Activated T-helper 17 cell treated with anti-CD3 and anti-CD28 coated beads, Interleukin-2, amount 50 U/mL, for 72 hours (primary cell): Measurements from ENCODE around the gene ARHGAP10. TPM values are rescaled to one million over a fixed set of nuclear protein-coding genes. Genes with fewer than 3 reads are reported as not detected.

Experiments used
- ATAC-seq: fragments of 150-1000 bp; cut with Tn5 transposase; replicated peaks from 2 replicates; pipeline ENCODE4 v1.10.0; 2021; ENCODE audit warnings: mild to moderate bottlenecking, moderate library complexity
- H3K27ac Mint-ChIP-seq: one replicate; pipeline ENCODE4 v1.8.0; 2022; ENCODE audit warnings: mixed read lengths
- H3K27me3 Mint-ChIP-seq: one replicate; pipeline ENCODE4 v1.8.0; 2022; ENCODE audit warnings: mixed read lengths
- H3K36me3 Mint-ChIP-seq: one replicate; pipeline ENCODE4 v1.8.0; 2022; ENCODE audit warnings: low read depth, mild to moderate bottlenecking, mixed read lengths
- H3K4me1 Mint-ChIP-seq: one replicate; pipeline ENCODE4 v1.8.0; 2022; ENCODE audit warnings: mixed read lengths
- H3K4me3 Mint-ChIP-seq: one replicate; pipeline ENCODE4 v1.8.0; 2022; ENCODE audit warnings: mild to moderate bottlenecking, mixed read lengths
- H3K9me3 Mint-ChIP-seq: one replicate; pipeline ENCODE4 v1.8.0; 2022; ENCODE audit warnings: mixed read lengths
- total RNA-seq, 2 donors: library from RNA; stranded (reverse); gene quantifications; one replicate each; pipeline ENCODE4 v1.2.3, GENCODE V29; 2022

The ARHGAP10 gene
- total RNA-seq, 2 donors from 2014 or later, result 11.1 to 14.7 TPM

DNA sequence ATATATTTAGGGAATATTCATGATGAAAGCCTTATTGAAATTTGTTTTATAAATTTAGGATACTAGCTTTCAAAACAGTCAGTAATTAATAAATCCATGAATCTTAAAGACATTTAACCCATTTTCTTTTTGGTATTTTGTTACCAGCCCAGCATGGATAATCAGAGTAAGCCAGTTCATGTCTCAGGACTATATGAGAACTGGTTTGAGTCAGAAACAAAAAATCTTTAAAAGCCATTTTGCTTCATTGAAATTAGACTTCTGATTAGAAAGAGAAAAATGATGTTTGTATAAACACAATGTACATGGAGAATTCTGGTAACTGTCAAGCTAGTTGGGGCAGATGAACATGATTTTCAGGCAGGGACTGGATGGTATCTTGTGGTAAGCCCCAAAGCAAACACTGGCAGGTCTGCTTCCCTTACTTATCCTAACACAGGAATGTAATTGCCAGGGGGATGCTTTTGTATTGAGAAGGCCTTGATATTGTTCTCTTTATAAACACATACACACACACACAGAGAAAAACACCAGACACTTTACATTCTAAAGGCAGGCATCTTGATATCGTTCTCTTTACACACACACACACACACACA, 9.4 kb downstream of the ARHGAP10 start:
- H3K36me3 Mint-ChIP-seq, result no peaks in the 10 kb centered on the region
- no peak overlapping the region for H3K27ac Mint-ChIP-seq
- H3K4me1 Mint-ChIP-seq, result peaks cover 6% of the 10 kb centered on the region
- H3K27me3 Mint-ChIP-seq, result no peaks in the 10 kb centered on the region
- no peak for ATAC-seq
- no peak overlapping the region for H3K4me3 Mint-ChIP-seq
- no peaks in the 10 kb centered on the region for H3K9me3 Mint-ChIP-seq

DNA sequence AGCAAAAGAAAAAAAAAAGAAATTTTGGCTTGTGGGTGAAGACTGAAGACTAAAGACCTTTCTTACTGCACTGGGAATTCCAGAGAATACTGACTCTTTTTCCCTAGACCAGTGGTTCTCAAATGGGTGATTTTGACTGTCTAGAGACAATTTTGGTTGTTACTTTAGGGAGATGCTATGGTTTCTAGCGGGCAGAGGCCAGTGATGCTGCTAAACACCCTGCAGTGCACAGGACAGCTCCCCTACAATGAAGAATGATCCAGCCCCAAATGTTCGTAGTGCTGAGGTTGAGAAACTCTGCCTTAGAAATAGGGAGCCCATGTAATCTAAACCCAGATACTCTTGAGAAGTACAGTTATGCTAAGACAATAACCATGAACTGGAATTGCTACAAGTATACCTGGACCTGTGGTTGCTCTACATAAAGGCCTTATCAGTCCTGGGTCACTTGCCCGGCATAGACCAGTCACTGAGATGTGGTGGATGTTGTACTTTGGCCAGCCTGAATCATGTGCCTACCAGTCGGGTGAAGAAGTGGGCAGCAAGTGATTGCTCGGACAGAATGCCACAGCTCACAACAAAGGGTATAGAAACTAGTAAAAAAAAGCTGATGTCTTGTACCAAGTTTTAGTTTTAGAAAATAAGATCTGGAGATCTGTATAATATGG, 16.0 kb downstream of the ARHGAP10 start:
- H3K4me3 Mint-ChIP-seq, result no peak overlapping the region
- H3K9me3 Mint-ChIP-seq, result no peaks in the 10 kb centered on the region
- no peaks in the 10 kb centered on the region for H3K36me3 Mint-ChIP-seq
- H3K4me1 Mint-ChIP-seq, result no peaks in the 10 kb centered on the region
- H3K27ac Mint-ChIP-seq, result no peak overlapping the region
- no peak for ATAC-seq
- no peaks in the 10 kb centered on the region for H3K27me3 Mint-ChIP-seq

DNA sequence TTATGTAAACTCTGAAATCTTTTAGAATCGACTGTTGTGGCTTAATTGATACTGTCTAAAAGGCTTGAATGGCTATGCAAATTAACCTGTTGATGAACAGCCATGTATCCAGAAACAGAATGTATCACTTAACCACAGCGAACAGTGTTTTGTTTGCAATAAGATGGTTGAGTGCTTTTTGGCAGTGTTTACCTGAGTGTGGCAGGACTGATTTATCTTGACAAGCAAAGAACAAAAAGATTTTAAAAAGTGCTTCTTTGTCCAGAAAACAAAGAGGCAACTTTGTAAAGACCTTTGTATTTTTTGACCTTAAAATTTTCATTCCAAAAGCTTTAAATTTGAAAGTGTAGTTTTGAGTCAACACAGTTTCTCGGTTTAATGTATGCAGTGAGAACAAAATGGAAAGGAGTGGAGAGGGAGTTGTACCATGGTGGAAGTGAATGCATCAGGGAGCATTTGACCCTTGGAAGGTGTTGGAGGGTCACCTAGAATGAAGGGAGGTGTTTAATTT, 18.0 kb downstream of the ARHGAP10 start:
- Mint-ChIP-seq H3K27ac (no peak overlapping the region), H3K4me3 (no peak overlapping the region), H3K9me3 (no peaks in the 10 kb centered on the region), H3K36me3 (no peaks in the 10 kb centered on the region), H3K27me3 (no peaks in the 10 kb centered on the region), H3K4me1 (no peaks in the 10 kb centered on the region)
- peak; percentile 29 for ATAC-seq

DNA sequence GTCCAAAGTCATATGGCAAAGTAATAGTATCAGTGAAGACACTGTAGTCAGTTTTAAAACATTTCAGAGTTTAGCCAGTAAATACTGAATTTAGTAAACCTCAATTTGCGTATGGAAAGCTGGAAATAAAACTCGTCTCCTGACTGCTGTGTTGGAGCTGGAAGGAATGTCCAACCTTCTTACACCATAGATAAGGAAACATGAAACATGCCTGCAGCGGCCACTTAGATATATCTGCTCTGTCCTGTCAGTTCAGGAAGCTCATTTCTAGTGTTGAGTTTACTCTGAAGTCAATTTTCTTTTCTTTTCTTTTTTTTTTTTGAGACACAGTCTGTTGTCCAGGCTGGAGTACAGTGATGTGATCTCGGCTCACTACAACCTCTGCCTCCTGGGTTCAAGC, 21.2 kb downstream of the ARHGAP10 start:
- Mint-ChIP-seq H3K27ac (no peak overlapping the region), H3K36me3 (no peaks in the 10 kb centered on the region), H3K27me3 (no peaks in the 10 kb centered on the region), H3K4me3 (no peak overlapping the region), H3K9me3 (no peaks in the 10 kb centered on the region), H3K4me1 (peaks cover 7% of the 10 kb centered on the region)
- no peak for ATAC-seq

DNA sequence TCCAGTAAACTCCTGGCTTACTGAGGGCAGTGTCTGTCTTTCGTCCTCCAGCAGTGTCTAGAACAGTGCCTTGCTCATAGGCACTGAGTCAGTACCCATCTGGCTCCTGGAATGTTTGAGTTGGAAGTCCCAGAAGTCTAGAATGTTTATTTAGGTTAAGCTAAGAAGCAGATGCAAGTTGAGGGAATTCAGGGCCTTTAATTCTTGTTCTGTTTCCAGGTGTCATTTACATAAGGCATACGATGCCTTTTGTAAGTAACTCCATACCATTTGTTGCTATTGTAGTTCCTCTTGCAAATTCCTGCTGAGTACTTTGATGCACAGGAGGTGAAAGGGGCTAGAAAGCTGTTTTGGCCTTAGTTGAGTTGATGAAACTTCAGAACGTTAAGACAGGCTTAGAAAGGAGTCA, 22.2 kb downstream of the ARHGAP10 start:
- no peak for ATAC-seq
- Mint-ChIP-seq H3K36me3 (no peaks in the 10 kb centered on the region), H3K9me3 (no peaks in the 10 kb centered on the region), H3K27me3 (no peaks in the 10 kb centered on the region), H3K4me3 (no peak overlapping the region), H3K4me1 (peaks cover 7% of the 10 kb centered on the region), H3K27ac (no peak overlapping the region)

DNA sequence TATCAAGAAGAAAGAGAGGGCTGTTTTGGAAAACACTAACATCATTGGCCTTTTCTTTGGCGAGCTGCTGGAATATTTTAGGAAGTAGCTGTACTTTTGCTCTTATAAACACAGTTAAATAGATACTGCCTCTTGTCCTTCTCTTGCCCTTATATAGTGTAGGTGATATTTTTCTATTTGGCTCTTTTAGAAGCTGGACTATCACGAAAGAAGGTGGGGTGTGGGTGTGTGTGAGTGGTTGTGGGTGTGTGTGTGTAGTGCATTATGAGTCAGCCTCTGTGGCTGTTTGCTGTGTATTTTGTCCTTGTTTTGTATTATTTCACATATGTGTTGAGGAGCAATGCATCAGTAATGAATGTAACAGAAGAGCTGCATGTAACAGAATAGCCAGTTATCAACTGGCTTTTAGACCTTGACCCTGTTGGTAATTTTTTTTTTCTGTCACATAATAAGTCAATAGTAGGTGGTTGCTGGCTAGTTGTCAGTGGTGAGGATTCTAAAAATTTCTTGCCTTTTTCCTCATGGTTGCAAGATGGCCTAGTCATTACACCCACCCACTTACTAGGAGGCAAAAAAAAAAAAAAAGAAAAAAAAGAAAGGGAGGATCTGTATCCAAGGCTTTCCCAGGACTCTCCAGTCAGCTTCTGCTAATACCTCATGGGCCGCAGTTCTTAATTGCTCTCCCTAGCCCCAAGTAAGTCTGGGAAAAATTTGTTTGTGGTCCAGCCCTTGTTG, 23.8 kb downstream of the ARHGAP10 start:
- Mint-ChIP-seq H3K4me1 (peaks cover 7% of the 10 kb centered on the region), H3K27ac (no peak overlapping the region), H3K9me3 (no peaks in the 10 kb centered on the region), H3K27me3 (no peaks in the 10 kb centered on the region), H3K4me3 (no peak overlapping the region), H3K36me3 (no peaks in the 10 kb centered on the region)
- peak; percentile 21 for ATAC-seq

DNA sequence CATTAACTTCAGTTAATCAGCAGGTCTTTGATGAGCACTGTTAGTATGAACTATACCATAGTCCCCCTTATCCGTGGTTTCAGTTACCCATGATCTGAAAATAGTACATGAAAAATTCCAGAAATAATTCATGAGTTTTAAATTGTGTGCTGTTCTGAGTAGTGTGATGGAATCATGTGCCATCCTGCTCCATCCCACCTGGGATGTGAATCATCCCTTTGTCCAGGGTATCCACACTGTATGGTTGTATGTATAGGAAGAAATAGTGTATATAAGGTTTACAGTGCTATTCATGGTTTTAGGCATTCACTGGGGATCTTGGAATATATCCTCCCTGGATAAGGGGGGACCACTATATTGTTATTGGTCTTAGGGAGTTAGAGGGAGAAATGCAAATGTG, 24.5 kb downstream of the ARHGAP10 start:
- H3K27ac Mint-ChIP-seq, result no peak overlapping the region
- H3K36me3 Mint-ChIP-seq, result no peaks in the 10 kb centered on the region
- no peak overlapping the region for H3K4me3 Mint-ChIP-seq
- no peak for ATAC-seq
- H3K27me3 Mint-ChIP-seq, result no peaks in the 10 kb centered on the region
- H3K4me1 Mint-ChIP-seq, result peaks cover 7% of the 10 kb centered on the region
- H3K9me3 Mint-ChIP-seq, result no peaks in the 10 kb centered on the region

DNA sequence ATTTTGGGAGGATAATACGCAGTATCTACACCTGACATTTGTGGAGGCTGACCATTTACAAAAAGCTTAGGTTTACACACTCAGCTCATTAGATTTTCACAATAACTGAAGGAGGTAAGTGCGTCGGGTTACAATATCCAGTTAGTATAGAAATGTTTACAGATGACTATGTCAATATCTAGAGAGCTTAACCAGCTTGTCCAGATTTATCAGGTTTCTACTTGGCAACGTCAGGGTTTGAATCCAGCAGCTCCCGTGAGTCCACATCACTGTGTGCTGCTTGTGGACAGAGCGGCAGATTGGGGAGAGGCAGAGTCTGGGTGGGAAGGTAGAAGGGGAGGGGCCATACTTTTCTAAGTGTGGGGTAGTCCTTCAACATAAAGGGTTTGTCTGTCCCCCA, 28.3 kb downstream of the ARHGAP10 start:
- no peaks in the 10 kb centered on the region for H3K9me3 Mint-ChIP-seq
- H3K4me1 Mint-ChIP-seq, result peaks cover 7% of the 10 kb centered on the region

DNA sequence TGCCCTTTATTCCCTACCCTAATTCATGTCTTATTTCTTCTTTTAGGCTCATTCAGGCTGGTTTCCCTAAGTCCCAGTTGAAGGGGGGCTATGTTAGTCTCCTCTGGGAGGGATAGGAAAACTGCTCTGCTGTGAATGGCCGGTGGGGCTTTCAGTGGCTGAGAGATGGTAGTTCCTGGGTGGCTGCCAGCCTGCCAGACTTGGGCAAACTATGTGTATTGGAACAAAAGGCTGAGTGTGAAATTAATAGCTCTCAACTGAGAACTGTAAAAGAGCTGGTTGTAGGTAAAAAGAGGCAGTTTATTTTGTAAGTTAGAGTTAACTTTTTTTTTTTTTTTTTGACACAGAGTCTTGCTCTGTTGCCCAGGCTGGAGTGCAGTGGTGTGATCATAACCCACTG, 28.8 kb downstream of the ARHGAP10 start:
- no peaks in the 10 kb centered on the region for H3K36me3 Mint-ChIP-seq
- ATAC-seq, result no peak
- H3K9me3 Mint-ChIP-seq, result no peaks in the 10 kb centered on the region
- peaks cover 2% of the 10 kb centered on the region for H3K4me1 Mint-ChIP-seq
- no peaks in the 10 kb centered on the region for H3K27me3 Mint-ChIP-seq
- H3K27ac Mint-ChIP-seq, result no peak overlapping the region
- no peak overlapping the region for H3K4me3 Mint-ChIP-seq

More for the DNA sequence above, 28.3 kb downstream of the ARHGAP10 start:
- Mint-ChIP-seq H3K36me3 (no peaks in the 10 kb centered on the region), H3K27ac (no peak overlapping the region), H3K27me3 (no peaks in the 10 kb centered on the region), H3K4me3 (no peak overlapping the region)
- no peak for ATAC-seq

DNA sequence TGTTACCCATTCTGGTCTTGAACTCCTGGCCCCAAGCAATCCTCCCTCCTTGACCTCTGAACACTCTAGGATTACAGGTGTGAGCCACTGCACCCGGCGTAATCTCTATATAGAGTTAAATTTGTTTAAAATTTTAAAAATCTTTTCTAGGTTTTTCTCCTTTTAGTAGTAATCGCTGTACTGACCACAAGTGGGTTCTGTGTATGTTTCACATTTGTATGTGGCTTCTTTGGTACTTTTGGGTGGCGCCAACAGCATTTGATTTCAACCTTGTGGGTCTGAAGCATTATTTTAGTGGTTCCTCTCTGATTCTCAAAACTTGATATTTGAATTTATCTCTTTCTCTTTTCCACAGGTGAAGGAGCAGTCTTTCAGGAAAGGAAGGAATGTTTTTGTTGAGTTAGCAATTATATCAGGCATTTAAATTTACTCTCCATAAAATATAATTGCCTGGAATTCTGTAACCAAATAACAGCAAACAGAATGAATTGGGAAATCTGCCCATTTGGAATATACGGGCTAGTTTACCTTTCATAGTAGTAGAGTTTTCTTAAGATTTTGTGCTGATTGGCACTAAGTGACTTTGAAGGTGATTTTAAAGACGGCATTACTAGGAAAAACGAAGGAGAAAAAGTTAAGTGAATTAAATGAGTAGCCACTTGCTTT, 29.5 kb downstream of the ARHGAP10 start:
- H3K27ac Mint-ChIP-seq, result no peak overlapping the region
- no peaks in the 10 kb centered on the region for H3K4me1 Mint-ChIP-seq
- no peaks in the 10 kb centered on the region for H3K36me3 Mint-ChIP-seq
- no peak for ATAC-seq
- H3K9me3 Mint-ChIP-seq, result no peaks in the 10 kb centered on the region
- H3K4me3 Mint-ChIP-seq, result no peak overlapping the region
- H3K27me3 Mint-ChIP-seq, result no peaks in the 10 kb centered on the region

DNA sequence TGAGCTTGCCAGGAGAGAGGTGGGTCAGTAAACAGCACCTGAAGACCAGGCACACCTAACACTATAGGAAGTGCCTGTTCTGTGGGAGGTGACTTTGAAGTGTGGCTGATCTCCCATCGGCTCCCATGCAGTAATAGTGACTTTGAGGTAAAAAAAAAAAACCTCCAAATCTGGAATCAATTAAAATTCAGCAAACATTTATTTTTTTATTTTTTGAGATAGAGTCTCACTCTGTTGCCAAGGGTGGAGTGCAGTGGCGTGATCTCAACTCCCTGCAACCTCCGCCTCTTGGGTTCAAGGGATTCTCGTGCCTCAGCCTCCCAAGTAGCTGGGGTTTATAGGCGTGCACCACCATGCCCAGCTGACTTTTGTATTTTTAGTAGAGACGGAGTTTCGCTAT, 32.4 kb downstream of the ARHGAP10 start:
- Mint-ChIP-seq H3K4me1 (peaks cover 5% of the 10 kb centered on the region), H3K4me3 (no peak overlapping the region), H3K36me3 (no peaks in the 10 kb centered on the region), H3K27me3 (no peaks in the 10 kb centered on the region), H3K9me3 (no peaks in the 10 kb centered on the region), H3K27ac (no peak overlapping the region)
- no peak for ATAC-seq

DNA sequence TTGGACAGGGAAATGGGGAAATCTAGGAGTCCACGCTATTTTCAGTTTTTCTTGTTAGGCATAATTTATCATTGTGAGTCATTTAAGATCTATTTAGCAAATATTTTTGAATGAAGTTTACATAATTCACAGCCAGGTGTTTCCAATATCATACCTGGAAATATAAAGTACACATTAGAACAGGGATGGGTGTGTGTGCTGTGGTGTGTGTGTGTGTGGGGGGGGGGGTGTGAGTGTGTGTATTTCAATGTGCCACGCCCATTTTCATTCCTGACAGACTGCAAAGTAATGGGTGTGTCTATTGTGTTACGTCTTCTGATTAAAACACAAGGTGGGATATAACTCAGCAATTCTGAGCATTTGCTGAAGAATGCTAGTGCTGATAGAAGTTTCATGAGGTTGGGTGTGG, 33.2 kb downstream of the ARHGAP10 start:
- no peaks in the 10 kb centered on the region for H3K9me3 Mint-ChIP-seq
- no peaks in the 10 kb centered on the region for H3K27me3 Mint-ChIP-seq
- ATAC-seq, result no peak
- no peak overlapping the region for H3K4me3 Mint-ChIP-seq
- peaks cover 11% of the 10 kb centered on the region for H3K4me1 Mint-ChIP-seq
- no peak overlapping the region for H3K27ac Mint-ChIP-seq
- no peaks in the 10 kb centered on the region for H3K36me3 Mint-ChIP-seq

DNA sequence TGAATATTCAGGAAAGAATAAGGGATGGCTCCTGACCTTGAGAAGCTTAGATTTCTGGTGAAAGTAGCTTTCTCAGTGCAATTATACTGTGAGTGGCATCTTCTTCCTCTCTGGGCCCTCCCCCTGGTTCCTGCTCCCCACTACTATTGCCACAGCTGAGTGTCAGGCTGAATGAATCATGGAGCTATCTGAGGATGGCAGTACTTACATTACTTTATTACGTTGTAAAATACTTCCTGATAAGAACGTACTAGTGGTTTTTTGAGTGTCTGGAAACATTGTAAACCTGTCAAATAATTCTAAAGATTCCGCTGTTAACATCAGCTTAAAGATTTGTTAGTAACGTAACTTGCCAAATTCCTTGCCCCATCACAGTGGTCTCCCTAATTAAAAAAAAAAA, 36.2 kb downstream of the ARHGAP10 start:
- Mint-ChIP-seq H3K9me3 (no peaks in the 10 kb centered on the region), H3K36me3 (no peaks in the 10 kb centered on the region), H3K27me3 (no peaks in the 10 kb centered on the region), H3K27ac (no peak overlapping the region), H3K4me1 (peaks cover 11% of the 10 kb centered on the region), H3K4me3 (no peak overlapping the region)
- ATAC-seq, result peak; percentile 70

DNA sequence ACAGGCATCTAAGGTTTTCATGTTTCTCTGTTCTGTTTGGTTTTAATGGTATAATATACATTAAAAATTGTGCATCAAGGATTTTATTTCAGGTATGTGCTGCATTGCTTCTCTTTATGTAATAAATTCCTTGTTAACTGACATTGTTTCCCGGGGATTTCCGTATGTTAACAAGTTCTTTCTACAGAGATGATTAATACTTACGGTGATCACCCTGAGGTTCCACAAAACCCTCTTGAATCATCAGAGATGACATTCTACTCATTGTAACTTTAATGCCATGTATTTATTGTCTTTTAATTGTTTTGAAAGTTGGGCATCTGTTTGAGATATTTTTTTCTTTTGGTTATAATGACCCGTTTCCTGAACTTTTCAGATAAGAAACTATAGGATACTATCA, 37.5 kb downstream of the ARHGAP10 start:
- H3K27me3 Mint-ChIP-seq, result no peaks in the 10 kb centered on the region
- peak overlapping the region; percentile 60 for H3K27ac Mint-ChIP-seq
- no peaks in the 10 kb centered on the region for H3K9me3 Mint-ChIP-seq
- ATAC-seq, result peak; percentile 84
- H3K4me3 Mint-ChIP-seq, result peak overlapping the region; percentile 69
- peaks cover 11% of the 10 kb centered on the region for H3K4me1 Mint-ChIP-seq
- no peaks in the 10 kb centered on the region for H3K36me3 Mint-ChIP-seq
